GM19023 (cell line): ENCODE results near the gene TGFBR2.

Experiments used
- ATAC-seq: cut with Tn5 transposase; IDR thresholded peaks from one replicate; pipeline ENCODE4 v1.9.1; 2021; ENCODE audit warnings: mild to moderate bottlenecking, moderate library complexity; ENCODE audit not compliant: unreplicated experiment

The TGFBR2 gene

DNA sequence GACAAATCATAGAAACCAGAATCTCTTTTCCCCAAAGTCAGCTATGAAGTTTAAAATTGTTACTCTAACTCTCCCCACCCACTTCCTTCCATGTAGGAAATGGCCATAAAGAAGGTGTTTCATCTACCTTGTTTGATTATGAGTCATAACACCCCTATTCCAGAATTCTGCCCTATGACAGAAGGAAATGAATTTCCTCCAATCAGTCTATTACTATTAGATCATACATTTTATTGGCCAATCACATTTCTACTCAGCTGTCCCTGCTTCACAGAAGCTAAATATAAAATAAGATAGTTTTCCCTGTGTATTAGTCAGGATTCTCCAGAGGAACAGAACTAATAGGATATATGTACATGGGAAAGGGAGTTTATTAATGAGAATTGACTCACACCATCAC, 102.1 kb downstream of the TGFBR2 start:
- ATAC-seq = no peak

- no peak for ATAC-seq
Measured at GRCh38 chr3:30710017-30710416, 103.6 kb downstream of the TGFBR2 start.

DNA sequence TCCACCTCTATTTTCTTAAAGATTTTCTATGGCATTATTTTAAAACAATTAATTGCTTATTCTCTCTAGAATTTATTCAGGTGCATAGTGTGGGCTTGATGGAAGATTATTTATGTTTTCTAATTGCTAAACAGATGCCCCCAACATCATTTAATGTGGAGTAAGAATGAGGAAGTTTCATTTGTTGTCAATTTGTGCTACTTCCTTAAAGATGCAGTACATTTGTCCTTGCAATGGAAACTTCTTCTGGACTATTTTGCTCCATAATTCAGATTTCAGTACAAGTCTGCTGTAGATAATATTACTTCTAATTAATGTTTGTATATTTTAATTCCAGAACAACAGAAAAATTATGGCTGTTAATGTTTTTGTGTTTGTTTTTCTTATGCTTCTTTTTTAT, 104.8 kb downstream of the TGFBR2 start:
- ATAC-seq = no peak

DNA sequence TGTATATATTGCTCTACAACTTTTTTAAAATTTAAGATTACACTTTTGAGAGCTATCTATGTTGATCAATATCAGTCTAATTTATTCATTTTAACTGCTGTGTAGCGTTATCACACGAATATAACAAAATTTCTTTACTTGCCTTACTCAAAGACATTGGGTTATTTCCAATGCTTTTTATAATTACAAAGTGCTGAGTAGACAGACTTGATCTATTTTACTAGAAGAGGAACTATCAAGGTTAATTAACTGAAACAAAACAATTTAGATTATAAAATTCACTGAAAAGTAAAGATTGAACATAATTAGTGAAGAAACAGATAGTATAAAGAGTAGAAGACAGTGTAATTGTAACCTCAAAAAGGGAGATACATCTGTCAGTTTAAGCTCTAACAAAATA, 105.5 kb downstream of the TGFBR2 start:
- no peak for ATAC-seq

GRCh38 chr3:30712991-30713390, 106.6 kb downstream of the TGFBR2 start:
- no peak for ATAC-seq

- ATAC-seq = no peak
Measured at GRCh38 chr3:30713885-30714503, 107.6 kb downstream of the TGFBR2 start.

DNA sequence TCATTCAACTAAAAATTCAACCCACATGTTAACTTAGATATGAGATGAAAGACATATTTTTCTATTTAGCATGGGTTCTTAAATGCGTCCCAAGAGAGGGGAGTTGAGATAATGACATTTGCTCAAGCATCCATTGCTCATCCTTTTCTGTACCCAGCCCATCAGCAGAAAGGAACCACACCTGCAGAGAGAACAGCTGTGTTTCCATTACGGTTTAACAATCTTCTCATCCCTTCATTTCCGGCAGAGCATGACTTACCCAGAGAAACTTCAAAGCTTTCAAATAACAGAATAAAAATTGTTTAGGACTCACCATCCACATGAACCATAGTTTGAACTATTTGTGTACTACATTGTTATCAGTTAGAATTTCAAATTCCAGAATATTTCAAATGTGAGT, 113.1 kb downstream of the TGFBR2 start:
- no peak for ATAC-seq

- no peak for ATAC-seq
Measured at GRCh38 chr3:30720586-30721313, 114.3 kb downstream of the TGFBR2 start.

DNA sequence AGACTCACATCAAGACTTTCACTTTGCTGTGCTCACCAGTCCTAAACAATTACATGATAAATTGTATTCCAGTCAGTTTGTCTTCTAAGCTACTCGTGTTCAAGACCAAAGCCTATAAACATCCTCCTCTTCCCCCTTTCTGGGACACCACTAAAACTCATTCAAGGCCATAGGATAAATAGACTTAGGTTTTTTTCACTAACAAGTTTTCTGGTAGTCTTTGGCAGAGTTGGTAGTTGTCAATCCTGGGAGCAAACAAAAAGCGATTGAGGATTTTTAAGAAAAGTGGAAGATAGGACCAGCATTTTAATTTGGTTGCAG, 114.9 kb downstream of the TGFBR2 start:
- no peak for ATAC-seq

- no peak for ATAC-seq
Measured at GRCh38 chr3:30723211-30723610, 116.8 kb downstream of the TGFBR2 start.

DNA sequence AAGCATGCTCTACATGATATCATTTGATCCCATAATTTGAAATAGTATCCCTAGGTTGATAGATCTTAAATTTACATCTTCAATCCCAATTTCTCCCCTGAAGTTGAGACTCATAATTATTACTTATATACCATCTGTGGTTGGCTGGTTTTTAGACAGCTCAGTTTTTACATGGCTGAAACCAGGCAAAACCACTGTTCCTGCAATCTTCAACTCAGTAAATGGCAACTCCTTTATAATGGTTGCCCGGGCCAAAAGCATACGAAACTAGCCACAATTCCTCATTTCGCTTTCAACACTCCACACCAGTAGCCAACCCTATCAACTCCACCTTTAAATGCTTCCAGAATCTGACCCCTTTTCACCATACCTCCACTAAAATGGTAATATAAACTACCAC, 118.5 kb downstream of the TGFBR2 start:
- no peak for ATAC-seq

DNA sequence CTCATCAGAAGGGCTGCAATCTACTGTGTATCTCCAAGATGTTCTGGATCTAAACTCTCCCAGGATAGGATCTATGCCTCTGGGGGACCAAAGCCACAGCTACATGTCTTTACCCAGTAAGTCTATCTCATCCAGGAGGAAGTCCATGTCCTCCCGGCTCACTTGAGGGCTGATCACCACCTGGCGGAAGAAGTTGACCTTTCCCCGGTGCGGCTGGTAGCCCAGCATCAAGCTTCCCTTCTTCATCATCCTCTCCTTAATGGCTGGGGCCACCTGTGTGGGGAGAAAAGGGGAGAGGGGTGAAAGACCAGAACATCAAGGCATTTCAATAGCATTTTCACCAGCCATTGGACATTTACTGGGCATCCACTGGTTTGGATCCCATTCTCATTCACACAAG, 121.7 kb downstream of the TGFBR2 start:
- no peak for ATAC-seq

DNA sequence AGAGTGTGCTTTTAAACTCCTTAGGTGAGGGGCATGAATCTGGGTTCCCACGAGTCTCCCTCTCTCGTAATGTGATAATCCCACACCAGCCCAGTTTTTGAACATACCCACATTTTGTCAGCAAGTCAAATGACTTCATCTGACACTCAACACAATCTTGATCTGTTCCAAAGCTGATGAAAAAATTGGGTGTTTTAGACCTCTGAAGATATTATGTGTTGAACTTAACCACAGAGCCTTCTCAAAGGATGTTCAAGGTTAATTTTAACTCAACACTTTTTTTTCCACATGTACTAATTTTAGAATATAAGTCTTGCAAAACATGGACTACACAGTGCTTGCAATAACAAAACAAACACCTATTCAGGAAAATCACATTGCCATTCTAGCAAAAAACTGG, 123.1 kb downstream of the TGFBR2 start:
- no peak for ATAC-seq

GRCh38 chr3:30729936-30730335, 123.5 kb downstream of the TGFBR2 start:
- ATAC-seq = no peak

DNA sequence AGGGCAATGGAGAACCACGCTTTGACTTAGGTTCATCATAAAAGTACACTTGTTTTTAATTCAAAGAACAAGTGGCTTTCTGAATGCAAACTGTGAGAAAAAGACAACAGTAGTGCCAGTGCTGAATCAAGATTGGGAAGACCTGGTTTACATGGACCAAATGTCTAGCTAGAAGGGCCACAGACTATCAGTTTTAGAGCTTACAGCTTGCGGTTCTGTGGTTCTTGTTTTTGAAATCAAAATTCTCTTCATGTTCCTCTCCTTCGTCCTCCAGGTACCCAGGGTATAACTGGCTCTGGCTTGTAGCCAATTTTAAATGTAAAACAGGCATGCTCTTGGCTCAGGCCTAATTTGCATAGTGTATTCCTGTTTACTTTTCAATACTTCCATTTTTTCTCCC, 124.6 kb downstream of the TGFBR2 start:
- no peak for ATAC-seq

- ATAC-seq = no peak
Measured at GRCh38 chr3:30733209-30733608, 126.8 kb downstream of the TGFBR2 start.

DNA sequence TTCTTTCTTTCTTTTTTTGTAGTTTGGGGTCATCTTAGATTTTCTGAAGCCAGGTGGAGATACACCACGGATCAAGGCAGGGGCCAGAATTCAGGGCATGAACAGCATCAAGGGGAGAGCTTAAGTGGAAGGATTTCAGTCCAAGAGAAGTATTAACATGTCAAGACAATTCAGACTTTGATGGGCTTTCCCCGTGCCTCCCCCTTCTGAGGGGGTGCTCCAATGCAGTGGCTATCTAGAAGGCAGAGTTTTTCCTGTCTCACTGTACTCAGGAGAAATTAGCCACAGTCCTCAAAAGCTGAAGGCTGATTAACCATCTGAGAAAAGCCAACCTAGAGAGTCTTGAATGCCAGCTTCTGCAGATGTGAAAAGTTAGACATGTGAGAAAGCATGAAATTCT, 127.3 kb downstream of the TGFBR2 start:
- ATAC-seq = no peak

DNA sequence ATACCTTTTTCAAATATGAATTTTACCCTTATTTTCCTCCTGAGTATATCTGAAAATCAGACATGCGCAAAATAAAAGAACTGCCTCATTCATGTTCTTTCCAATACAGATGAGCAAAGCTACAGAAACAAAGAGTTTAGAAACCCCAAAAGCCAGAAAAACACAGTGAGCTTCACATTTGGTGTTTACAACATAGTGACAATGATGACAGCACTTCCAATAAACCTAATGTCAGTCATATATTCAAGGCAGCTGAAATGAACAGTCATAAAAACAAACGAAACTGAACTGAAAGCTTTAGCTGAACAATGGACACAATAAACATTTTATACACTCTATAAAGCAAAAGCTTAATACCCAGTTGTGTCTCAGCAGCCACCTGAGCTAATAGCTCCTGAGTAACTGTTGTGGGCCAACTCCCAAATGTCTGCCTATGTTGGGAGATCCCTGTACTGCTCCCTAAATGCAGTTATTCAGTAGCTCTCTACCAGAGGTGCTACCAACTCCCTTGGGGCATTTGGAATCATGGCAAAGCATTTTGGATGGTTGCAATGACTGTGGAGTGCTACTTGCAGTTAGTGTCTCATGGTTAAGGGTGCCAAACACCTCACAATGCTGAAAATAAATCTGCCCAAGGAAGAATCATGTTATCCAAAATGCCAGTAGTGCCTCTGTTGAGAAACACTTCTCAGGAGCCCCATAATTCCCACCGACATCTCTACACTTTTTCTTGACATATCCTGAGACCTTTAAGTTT, 131.5 kb downstream of the TGFBR2 start:
- ATAC-seq = no peak

DNA sequence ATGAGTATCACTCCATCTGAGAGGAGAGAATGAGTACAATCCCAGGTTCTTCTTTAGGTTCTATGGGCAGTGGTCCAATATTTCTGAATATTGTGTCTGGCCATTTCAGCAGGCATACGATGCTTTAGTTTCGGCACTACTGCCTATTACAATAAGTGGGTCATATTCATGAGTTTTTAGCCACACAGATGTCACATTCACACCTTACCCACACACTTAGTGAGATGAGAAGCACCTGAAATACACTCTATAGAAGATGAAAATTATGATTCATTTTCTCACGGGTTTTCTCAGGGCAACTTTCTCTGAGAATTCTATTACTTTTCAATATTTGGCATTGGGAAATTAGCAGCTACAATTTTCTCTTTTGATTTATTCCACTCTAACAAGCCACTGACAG, 132.2 kb downstream of the TGFBR2 start:
- ATAC-seq = no peak

DNA sequence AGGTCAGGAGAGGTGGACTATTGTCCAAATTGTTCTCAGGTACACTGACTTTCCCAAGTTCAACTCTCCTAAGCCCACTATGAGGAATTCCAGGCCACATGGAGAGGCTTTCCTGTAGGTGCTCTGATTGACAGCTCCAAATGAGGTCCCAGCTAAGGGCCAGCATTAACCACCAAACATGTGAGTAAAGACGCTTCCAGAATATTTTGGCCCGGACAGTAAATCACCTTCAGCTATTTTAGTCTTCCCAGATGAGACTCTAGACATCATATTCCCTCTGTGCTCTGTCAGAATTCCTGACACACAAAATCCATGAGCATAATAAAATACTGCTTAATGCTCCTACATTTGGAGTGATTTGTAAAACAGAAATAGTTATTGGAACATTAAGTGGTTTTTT, 135.5 kb downstream of the TGFBR2 start:
- ATAC-seq = no peak

DNA sequence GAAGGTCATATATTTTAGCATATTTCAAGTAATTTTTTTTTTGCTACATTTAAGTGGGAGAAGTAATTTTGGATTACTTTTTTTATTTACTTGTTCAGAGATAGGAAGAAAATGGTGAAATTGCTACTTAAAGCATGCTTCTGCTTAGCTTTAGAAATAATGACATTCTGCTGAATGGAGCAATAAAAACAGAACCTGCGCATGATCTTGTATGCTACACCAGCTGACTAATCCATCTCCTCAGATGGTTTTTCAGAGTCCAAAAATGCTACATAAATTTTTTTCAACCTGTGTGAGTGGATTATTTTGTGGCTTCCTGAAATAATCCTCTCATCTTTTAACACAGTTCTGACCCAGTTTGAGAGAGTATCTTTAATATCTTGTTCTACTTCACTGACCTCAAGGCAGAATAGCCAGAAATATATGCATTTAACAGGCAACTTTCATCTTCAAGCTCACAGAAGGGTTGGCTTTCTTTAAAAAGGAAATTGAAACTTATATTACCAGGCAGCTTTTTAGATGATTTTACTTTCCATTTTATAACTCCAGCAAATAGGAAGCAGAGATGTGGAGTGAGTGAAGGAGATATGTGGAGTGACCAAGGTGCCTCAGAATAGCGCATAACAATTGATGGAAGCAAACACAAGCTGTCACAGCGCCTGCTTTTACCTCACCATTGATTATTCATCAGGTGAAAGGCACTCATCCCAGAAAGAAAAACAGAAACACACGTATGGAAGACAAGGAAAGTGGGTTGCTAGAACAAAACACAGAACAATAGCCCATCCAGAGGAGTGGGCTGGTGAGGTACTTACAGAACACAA, 136.6 kb downstream of the TGFBR2 start:
- no peak for ATAC-seq
